Stimulated activated CD8-positive, alpha-beta memory T cell treated with anti-CD3 and anti-CD28 coated beads, Interleukin-4, amount 100 ng/mL, for 24 hours (primary cell): ENCODE data around the gene PLD5.
"Not testable (repeated sequence)": the region's sequence is repeated elsewhere in the genome, so short reads cannot be mapped to it uniquely, and the experiment has no call there.

ENCODE experiments used
- DNase-seq: peaks from one replicate; pipeline ENCODE4 v3.0.0-alpha.2; 2020; ENCODE audit warnings: low read depth

Gene PLD5

DNA sequence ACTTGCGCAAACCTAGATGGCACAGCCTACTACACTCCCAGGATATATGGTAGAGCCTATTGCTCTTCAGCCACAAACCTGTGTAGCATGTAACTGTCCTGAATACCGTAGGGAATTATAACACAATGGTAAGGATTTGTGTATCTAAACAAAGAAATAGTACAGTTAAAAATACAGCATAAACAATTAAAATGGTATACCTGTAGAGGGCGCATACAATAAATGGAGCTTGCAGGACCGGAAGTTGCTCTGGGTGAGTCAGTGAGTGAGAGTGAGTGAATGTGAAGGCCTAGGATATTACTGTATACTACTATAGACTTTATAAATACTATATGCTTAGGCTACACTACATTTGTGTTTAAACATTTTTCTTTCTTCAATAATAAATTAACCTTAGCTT lies 99.3 kb downstream of the PLD5 start:
- DNase-seq, result no peak

DNA sequence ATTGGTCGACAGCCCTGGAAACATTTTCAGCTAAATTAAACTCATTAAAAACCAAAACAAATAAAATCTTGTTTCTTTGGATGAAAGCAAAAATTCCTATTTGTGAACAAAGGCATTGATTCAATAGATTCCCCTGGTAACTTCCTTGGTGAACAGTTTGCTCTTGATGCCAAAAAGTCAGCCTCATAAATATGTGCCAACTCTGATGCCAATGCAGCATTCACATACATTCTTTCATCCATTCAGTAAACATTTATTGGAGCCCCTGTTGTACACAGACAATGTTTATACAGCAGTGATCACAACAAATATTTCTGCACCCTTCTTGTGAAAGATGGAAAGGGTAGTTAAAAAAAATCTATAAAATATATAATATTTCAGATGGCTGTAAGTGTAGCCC lies 107.8 kb downstream of the PLD5 start:
- no peak for DNase-seq

GRCh38 chr1:242412921-242413320 lies 111.6 kb downstream of the PLD5 start:
- no peak for DNase-seq

DNA sequence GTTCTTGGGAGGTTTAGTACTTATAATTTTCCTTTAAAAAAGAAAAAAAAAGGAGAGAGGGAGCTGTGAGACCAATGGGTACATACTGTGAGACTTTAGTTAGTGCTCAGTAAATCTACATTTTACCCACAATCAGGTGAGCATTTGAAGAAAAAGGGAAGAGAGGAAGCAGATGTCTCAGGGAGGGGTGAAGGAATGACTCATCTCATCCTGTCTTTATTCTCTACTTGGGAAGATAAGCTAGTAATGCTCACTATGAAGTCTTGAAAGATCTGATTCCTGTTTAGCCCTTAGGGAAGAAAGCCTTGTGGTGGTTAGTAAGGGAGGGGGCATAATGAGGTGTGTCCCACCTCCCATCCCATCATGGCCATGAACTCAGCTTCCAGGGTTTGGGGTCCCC lies 112.6 kb downstream of the PLD5 start:
- no peak for DNase-seq

DNA sequence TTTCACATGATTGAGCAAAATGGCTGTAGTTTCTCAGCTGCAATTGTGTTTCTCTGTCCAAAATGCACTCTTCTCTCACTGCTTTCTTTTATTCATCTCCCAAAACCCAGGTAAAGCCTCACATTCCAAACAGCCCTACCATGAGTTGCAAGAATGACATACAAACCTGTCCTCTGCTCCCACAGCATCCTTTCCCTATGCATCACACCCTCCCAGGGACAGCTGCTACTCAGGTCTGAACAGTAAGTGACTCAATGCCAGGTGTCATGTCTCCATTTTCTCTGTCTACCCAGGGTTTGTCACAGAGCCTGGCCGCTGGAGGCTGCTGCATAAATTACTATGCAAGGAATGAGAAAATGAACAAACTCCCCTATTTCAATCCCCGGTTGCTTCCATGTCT lies 118.5 kb downstream of the PLD5 start:
- DNase-seq, result no peak

DNA sequence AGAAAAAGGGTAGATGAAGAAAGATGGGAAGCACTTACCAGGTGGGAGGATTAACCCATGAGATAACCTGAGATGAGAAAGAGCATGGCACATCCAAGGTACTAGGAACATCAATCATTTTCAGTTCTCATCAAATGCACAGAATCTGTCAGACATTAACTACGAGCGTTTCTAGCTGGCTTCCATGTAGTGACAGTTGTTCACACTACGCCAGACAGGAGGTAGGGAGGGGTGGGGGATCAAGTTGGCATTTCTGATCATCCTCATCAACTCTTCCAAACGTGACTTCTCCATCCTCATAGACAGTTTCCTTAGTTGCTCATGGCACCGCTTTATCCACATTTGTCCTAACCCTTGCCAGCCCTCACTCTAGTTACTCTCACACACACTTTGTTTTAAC lies 120.2 kb downstream of the PLD5 start:
- DNase-seq, result no peak

- no peak for DNase-seq
Measured at GRCh38 chr1:242402956-242403355, 121.5 kb downstream of the PLD5 start.

DNA sequence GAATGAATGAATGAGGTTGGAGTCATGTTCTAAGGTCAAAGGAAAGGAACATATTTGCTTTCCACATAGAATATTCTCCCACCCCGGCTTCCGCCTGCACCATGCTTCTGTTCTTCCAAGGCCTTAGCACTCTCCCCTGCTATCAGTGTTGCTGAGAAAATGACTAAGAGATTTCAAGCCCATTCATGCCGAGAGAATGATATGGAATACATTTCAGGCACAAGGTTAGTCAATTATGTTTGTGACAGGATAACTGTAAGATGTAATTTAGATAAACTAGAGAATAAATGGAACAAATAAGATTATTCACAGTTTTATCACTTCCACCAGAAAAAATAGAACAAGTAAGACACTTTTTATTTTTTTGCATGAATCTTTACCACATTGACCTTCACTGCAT lies 122.6 kb downstream of the PLD5 start:
- DNase-seq, result no peak

DNA sequence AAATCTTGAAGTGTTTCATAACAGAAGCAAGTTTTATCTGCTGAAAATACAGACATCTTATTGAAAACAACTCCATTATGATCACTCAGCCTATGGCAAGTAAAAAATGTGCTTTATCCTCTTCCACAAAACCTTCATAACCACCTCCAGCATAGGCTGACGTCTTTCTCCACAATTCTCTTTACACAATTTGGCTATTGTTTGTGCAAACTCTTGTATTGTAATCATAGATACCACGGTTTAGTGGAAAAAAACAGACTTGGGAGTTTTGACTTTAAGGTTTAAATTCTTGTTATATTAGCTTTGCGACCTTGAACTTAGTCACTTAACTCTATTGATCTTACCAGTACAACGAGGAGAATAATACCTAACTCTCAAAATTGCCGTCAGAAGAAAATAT lies 126.1 kb downstream of the PLD5 start:
- DNase-seq, result no peak

DNA sequence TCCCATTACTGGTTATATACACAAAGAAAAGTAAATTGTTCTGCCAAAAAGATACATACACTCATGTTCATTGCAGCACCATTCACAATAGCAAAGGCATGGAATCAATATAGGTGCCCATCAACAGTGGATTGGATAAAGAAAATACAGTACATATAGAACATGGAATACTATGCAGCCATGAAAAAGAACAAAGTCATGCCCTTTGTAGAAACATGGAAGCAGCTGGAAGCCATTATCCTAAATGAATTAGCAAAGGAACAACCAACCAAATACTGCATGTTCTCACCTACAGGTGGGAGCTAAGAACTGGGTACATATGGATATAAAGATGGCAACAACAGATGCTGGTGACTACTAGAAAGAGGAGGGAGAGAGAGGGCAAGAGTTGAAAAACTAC lies 132.6 kb downstream of the PLD5 start:
- no peak for DNase-seq

- DNase-seq, result not testable (repeated sequence)
Measured at GRCh38 chr1:242376121-242376520, 148.4 kb downstream of the PLD5 start.

- not testable (repeated sequence) for DNase-seq
Measured at GRCh38 chr1:242350446-242350845, 174.1 kb downstream of the PLD5 start.

DNA sequence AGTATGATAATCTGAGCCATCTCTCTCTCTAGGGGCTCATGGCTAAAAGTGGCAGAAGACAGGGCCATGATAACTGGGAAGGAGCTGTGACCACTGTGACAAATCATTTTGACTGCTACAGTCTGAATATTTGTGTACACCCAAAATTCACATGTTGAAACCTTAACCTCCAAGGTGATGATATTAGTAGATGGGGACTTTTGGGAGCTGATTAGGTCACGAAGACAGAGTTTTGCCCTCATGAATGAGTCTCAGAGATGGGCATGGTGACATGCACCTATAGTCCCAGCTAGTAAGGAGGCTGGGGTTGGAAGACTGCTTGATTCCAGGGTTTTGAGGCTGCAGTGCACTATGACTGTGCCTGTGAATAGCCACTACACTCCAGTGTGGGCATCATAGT lies 174.9 kb downstream of the PLD5 start:
- DNase-seq, result no peak

DNA sequence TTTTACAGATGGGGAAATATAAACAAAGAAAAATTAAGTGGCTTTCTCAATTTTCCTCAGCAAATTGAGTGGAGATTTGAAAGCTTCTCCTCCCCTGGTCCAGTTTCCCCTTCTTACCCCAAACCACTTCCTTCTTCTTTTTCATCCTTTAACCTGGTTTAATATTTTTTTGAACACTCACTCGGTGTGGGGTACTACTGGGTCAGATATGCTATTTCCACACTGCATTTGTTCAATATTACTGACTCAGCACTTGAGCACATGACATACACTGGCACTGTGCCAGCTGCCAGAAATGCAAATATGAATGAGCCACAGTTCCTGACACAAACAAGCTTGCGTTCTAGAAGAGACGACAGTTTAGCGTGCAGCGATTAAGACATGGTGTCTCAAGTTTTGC lies 193.6 kb downstream of the PLD5 start:
- DNase-seq, result not testable (repeated sequence)

DNA sequence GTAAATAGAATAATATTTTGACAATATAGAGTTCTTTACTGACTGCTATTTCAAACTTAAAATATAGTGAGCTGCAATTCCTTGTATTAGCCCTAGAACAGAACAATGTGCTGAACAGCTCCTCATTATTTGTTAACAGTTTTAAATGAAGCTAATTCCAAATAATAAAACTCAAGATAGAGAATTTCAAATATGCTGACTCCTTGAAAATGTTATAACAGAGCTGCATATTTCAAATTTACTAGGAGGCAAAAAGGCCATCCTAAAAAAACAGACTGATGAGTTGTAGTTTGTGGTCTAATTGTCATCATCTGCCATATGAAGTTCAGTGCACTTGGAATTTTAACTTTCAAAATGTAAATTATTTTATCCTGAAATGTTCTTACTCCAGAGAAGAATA lies 197.1 kb downstream of the PLD5 start:
- DNase-seq, result not testable (repeated sequence)

DNA sequence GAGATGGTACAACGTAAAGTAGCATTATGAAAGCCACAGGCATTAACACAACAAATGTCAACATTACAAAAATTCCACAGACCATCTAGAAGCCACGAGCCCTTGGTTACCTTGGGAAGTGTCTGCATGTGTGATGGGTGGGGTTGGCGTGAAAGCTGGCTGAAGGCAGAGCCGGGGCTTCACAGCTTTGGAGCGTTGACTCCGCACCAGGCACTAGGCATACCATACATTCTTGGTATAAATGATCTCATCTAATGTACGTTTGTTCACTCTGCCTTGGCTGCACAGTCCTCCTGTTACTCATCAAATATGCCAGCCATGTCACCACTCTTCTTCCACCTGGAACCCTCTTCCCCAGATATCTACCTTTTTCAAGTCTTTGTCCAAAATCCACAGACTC lies 202.5 kb downstream of the PLD5 start:
- not testable (repeated sequence) for DNase-seq

- no peak for DNase-seq
Measured at GRCh38 chr1:242318140-242318539, 206.4 kb downstream of the PLD5 start.

DNA sequence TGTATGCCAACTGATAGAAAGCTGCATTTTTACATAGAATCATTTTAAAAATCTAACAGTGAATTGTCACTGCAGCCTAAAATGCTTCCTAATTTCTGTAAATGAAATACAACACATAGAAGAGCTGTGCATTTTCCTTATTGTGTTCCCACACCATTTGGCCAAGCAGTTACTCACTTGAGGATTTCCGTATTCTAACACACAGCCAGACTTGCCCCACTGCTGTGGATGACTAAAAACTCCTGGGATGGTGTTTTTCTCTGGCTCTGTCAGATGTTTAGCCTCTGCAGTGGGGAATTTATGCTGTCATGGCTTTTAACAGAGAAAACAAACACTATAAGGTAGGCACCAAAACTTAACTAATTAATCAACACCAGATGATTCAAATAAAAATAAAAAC lies 209.6 kb downstream of the PLD5 start:
- not testable (repeated sequence) for DNase-seq

DNA sequence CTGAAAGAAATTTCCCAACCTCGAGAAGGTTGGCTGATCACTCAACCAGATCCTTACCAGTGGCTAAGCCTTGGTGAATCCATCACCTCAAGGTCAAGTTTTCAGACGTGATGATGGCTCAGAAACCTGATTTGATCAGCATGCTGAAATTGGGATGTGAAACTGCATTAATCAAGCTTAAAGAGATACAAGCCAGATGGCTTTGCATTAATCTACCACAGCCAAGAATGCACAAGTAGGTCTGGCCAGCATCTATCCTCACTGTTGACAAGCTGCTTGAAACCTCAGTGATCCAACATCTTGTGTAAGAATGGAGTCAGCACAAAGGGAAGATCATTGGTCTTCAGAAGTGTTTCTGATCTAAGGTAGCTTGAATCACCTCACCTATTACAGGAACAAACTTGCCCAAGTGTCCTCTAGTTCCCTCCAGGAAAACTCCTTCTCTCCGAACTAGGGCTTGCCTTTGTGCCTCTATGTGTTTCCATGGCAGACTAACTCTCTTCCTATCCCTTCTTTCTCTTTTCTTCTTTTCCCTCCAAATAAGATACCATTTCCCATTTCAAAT lies 210.3 kb downstream of the PLD5 start:
- DNase-seq, result not testable (repeated sequence)

DNA sequence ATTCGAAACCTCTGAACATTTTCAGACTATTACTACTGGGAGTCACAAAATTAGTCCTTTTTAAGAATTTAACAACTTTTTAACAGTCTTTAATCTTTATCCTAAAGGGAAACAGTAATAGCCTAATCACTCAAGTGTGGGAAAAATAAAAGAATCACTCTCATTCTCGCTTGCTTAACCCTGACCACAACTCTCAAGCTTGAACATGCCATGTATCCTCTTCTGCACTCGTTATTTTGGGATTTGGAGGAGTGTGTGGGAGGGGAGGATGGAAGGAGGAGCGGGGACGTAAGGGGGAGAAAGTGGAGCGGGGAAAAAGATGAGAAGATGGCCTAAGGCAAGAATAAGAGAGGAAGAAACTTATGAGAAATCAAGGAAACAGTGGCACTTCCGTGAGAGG lies 215.8 kb downstream of the PLD5 start:
- DNase-seq, result not testable (repeated sequence)

DNA sequence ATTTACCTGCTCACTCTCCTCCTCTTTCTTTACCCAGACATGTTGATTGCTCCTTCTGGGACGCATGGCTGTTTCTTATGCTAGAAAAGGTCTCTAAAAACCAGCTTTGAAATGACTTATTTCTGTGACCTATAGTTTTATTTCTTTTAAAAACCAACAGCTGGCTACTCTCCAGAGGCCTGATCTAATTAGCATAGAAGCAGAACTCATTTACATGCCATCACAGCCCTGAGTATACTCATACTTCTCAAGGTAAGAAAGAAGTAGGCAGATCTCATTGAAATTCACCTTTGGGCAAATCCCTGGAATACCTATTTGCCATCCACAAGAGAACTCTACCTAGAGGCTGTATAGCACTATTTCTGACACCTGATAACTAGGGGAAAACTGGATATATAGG lies 230.7 kb downstream of the PLD5 start:
- DNase-seq, result not testable (repeated sequence)

- not testable (repeated sequence) for DNase-seq
Measured at GRCh38 chr1:242288067-242288466, 236.4 kb downstream of the PLD5 start.

DNA sequence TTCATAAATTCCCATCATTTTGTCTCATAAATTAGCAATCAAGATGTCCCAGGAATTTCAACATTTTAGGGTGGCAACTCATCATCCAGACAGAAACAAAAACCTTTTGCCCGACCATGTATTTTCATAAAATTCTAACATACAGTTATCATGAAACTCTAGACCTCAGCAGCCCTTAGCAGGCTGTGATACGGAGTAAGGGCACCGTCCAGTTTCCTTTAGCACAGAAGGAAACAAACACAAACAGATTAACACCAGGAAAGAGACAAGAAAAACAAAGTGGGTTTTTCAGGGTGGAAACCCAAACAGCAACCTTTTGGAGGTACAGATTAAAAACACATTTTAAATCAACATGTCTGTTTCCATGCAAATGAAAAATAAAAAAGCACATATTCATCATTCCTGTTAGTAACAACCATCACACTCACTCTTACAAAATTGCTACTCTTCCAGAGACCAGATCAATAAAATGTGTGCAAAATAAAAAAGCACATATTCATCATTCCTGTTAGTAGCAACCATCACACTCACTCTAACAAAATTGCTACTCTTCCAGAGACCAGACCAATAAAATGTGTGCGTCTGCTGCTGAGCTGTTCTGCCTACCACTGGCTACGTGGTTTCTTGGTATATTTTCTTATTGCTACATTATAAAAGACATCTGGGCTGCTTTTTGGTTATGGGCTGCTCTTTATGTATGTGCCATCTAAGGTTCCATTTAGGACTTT lies 241.6 kb downstream of the PLD5 start:
- DNase-seq, result not testable (repeated sequence)

DNA sequence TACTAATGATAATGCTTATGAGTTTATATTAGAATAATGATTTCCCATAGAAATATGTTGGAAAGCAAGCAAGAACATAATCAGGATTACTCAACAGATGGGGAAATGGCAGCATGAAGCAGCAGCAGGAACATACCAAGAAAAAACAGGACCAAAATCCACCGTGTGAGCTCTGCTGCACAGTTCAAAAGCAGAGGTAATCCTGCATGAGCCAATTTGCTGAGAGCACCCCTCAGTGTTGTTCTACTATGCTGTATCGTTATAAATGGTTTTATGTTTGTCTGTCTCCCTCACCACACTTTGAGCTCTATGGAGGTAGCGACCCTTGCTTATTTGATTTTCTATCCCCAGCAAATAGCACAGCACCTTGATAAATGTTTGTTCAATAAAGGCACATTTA lies 246.1 kb downstream of the PLD5 start:
- DNase-seq, result not testable (repeated sequence)
